GM18867 (cell line): Measurements from ENCODE around the gene CBLC.
A peak's percentile ranks its signal among the peaks of the same experiment; 100 is the strongest.

ENCODE experiments used
- ATAC-seq: cut with Tn5 transposase; IDR thresholded peaks from one replicate; pipeline ENCODE4 v1.9.1; 2021; ENCODE audit warnings: mild to moderate bottlenecking, moderate library complexity; ENCODE audit not compliant: unreplicated experiment

The CBLC gene

DNA sequence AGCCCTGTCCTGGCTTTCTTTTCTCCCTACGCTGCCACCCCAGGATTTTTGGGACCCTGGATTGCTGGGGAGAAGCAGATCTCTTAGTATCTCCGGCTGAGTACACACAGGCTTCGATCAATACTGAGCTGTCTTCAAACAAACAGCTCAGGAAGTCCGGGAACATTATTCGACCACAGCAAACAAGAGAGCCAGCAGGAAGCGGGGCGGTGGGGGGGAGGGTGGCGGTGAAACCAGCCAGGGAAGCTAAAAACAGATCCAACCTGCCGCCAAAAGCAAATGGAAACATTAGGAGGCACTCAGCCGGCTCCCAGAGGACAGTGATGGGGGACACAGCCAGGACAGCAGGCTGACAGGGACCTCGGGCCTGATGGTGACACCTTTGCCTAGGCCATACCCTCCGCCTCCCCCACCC is 19.0 kb downstream of the CBLC start:
- ATAC-seq, result no peak

DNA sequence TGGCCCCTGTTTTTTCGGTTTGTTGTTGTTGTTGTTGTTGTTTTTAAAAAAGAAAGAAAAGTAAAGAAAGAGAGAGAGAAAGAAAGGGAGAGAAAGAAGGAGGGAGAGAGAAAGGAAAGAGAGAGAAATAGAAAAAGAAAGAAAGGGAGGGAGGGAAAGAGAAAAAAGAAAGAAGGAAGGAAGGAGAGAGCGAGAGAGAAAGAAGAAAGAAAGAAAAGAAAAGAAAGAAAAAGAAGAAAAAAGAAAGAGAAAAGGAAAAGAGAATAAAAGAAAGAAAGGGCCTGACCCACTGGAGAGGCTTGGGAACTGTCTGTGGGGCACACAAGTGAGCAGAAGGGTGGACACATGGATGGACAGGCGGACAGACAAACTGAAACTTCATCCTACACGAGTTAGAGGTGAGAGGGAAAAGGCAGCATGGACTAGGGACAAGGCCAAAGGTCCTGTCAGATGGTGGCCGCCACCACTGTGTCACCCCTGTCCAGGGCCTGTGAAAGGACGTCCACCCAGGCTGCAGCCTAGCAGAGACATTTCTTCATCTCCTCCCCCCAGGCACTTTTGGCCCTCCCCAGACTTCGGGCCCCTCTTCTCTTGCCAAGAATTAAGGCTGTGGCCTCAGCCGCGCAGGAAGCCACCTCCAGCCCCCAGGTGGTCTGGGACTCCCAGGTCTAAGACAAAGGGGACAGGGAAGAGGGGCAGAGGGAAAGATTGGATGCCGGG is 22.1 kb downstream of the CBLC start:
- no peak for ATAC-seq

DNA sequence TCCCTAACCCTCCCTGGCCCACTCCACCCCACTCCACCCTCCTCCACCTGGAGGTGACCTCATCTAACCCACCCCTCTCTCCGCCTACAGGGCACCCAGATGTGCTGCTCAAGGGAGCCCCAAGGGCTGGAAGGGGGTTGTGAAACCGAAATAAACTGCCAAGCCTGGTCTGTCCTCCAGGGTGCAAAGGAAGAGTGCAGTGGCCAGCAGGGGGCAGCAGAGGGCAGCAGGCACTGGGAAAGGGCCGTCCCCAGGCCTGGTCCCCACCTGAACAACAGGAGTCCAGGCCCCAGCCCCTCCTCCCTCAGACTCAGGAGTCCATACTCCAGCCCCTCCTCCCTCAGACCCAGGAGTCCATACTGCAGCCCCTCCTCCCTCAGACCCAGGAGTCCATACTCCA is 22.8 kb downstream of the CBLC start:
- ATAC-seq, result peak; percentile 80

DNA sequence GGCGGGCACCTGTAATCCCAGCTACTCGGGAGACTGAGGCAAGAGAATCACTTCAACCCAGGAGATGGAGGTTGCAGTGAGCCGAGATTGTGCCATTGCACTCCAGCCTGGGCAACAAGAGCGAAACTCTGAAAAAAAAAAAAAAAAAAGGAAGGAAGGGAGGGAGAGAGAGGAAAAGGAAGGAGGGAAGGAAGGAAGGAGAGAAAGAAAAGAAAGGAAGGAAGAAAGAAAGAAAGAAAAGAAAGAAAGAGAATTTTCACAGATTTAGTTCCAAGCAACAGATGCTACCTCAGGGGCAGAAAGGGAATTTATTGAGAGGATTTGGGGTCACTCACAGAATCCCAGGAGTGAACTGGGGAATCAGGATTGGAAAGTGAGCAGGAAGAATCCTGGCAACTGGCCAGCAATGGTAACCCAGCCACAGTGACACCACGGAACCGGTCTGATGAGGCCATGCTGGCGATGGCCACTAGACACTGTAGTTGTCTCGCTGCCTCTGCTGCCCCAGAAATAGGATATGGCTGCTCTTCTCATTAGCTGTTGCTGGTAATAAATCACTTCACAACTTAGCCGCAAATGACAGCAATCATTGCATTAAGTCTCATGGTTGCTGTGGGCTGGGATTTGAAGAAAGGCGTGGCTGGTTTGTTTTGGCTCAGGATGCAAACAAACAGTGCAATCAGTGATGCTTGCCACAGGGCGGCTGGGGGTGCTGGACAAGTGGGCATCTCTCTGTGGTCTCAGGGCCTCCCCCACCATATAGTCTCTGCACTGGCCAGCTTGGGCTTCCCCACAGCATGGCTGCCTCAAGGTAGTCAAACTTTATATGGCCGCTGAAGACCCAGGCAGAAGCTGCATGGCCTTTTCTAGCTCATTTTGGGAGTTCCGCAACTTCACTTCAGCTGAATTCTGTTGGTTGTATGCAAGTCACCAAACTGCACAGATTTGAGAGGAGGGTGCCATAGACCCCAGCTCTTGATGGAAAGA is 26.0 kb downstream of the CBLC start:
- no peak for ATAC-seq

DNA sequence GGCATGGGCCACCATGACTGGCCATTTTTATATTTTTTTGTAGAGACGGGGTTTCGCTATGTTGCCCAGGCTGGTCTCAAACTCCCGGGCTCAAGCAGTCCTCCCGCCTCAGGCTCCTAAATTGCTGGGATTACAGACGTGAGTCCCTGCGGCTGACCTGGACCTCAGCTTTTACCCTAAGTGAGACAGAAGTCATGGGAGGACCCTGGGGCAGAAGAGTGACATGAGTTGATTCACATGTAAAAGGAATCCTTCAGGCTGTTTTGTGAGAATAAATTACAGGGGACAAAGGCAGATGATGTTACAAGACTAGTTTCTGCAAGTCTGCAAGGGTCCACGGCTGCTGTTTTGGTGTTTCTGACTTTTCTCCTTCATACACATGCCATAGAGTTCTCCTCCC is 28.6 kb downstream of the CBLC start:
- ATAC-seq, result no peak

DNA sequence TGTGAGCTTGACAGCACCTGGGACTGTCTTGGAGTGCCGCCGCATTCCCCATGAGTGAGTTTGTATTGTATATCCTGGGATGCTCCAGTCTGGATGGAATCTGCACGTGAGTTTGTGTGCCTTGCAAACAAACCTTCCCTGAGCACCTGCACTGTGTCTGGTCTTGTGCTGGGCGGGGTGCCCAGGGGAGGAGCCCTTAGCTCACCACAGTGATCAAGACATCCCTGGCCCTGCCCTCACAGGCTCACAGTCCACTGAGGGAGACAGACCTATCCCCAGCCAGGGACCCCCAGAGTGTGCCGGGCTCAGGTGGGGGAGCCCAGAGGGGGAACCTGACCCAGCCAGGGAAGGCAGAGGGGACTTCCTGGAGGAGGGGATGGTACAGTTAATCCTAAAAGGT is 29.5 kb downstream of the CBLC start:
- ATAC-seq, result no peak

DNA sequence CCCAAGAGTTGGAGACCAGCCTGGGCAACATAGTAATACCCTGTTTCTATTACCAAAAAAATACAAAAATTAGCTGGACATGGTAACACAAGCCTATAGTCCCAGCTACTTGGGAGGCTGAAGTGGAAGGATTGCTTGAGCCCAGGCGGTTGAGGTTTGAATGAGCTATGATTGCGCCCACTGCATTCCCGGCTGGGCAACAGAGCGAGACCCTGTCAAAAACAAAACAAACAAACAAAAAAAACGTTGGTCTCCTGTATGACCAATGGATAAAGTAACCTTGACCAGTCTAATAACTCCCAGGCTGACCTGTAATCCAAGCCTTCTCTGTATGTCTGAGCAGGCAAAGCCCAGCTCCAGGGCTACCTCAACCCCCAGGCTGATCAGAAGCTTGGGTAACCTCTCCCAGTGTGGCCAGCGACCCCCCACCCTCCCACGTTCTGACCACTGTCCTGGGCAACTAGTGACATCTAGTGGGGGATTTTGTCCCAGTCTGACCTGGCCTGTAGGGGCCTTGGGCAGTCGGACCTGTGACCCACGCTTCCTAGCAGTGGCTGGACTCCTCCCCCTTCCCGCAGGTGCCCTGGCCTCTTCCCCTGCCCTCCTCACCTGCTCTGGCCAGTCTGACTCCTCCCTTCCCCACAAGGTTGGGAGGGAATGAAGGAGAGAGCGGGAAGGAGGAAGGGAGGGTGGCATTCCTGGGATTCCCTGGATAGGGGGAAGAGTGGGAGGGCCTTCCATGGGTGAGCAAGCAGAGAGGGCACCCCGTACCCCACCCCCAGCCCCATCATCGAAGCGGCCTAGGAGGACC is 30.2 kb downstream of the CBLC start:
- ATAC-seq, result no peak

DNA sequence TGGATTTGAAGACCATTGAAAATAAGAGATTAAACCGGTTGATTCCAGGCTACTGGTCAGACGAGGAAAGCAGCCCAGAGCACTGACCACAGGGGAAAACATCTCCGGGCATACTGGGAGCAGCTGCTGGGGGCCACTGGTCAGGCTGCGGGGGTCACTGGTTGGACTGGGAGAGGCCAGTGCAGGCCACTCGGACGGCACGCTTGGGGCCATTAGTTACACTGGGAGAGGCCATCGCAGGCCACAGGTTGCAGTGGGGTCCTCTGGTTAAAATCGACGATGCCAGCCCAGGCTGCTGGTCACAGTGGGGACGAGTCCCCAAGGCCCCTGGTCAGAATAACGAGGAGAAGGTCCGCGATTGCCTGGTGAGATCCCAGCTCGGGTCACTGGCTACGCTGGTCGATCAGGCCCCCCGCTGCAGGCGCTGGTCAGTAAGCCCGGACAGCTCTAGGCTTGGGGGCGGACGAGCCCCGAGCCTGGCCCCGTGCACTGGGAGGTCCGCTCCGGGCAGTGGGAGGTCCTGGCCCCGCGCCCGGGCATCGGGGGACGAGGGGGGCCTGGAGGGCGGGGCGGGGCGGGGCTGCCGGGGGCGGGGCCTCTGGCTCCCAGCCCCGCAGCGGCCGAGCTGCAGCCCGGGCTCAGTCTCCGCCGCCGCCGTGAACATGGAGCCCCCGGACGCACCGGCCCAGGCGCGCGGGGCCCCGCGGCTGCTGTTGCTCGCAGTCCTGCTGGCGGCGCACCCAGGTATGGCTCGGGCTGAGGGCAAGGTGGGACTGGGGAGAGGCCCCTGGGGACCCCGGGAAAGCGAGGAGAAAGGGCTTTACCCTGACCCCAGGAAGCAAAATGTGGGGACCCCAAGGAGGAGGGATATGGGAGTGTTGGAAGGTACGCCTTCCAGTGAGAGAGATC is 31.0 kb downstream of the CBLC start, which contains the start of gene BCAM:
Gene BCAM, plus strand, starts transcription at position 641 of the 909 bp plus-strand sequence. Its CDS starts 22 bp downstream, at position 663.
- no peak for ATAC-seq

DNA sequence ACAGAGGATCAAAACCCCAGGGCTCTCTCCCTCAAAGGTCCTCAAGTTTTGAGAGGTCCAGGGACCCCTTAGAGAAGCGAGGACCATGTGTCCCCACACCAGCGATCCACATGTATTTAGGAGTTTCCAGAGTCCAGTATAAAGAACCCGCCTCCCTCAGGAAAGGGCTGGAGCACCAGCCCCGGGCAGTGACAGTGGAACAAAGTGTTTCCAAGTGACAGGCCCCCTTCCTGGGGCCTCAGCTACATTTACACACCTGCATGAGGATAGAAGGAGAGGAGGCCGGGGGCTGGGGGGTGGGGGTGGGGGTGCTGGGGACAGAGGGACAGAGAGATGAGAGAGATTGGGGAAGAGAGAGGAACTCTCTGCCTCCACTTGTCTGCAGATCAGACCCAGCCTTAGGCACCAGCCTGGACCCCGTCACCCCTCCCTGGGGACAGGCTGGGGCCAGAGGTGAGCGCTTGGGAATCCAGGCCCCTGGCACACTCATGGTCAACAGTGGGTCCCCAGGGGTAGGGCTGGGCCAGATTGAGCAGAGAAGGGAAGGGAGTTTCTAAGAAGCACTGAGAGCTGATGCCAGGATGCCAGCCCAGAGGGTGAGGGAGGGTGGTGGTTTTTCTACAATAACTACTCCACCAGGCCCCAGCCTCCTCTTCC is 32.0 kb downstream of the CBLC start:
- no peak for ATAC-seq

DNA sequence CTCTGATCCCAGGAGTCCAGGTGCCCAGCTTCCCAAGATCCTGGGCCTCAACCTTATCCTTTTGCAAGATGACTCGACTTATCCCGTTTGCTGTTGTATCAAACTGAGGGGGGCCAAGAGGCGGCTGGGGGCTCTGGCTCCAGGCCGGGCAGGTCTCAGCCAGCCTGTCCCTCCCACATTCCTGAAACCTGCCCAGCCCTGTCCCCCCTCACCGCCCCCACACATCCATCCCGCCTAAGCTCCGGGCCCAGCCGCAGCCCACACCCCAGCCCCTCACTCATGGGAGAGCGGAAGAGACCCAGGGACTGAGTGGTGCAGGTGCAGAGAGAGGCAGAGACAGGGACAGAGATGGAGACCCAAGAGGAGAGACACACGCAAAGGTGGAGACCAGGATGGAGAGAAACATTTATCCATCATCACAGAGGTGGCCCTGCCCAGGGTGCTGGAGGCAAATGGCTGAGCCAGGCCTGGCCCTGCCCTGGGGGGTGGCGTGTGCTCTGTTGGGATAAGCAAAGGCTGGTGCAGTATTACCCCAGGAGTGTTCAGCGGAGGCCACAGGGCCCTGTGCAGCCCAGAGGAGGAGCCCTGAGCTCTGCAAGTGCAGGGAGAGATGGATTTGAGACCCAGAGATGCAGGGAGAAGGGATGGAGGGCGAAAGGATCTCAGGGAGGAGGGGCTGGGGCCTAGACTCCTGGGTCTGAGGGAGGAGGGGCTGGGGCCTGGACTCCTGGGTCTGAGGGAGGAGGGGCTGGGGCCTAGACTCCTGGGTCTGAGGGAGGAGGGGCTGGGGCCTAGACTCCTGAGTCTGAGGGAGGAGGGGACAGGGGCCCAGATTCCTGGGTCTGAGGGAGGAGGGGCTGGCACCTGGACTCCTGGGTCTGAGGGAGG is 32.8 kb downstream of the CBLC start:
- no peak for ATAC-seq

DNA sequence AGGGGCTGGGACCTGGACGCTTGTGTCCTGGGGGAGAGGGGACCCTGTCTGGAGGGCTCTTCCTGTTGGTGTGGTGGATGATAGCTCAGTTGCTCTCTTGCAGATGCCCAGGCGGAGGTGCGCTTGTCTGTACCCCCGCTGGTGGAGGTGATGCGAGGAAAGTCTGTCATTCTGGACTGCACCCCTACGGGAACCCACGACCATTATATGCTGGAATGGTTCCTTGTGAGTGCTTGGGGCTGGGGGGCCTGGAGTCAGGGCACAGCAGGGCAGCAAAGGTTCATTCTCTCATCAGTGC is 33.4 kb downstream of the CBLC start:
- no peak for ATAC-seq

DNA sequence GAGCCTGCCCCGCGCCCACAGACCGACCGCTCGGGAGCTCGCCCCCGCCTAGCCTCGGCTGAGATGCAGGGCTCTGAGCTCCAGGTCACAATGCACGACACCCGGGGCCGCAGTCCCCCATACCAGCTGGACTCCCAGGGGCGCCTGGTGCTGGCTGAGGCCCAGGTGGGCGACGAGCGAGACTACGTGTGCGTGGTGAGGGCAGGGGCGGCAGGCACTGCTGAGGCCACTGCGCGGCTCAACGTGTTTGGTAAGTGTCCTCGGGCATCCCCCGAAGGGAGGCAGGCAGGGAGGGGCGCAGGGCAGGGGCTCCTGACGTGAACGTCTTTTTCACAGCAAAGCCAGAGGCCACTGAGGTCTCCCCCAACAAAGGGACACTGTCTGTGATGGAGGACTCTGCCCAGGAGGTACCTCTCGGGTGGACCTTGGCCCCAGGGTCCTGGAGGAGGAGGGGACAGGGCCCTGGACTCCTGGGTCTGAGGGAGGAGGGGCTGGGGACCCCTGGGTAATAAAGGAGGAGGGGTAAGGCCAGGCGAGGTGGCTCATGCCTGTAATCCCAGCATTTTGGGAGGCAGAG is 34.5 kb downstream of the CBLC start:
- no peak for ATAC-seq

DNA sequence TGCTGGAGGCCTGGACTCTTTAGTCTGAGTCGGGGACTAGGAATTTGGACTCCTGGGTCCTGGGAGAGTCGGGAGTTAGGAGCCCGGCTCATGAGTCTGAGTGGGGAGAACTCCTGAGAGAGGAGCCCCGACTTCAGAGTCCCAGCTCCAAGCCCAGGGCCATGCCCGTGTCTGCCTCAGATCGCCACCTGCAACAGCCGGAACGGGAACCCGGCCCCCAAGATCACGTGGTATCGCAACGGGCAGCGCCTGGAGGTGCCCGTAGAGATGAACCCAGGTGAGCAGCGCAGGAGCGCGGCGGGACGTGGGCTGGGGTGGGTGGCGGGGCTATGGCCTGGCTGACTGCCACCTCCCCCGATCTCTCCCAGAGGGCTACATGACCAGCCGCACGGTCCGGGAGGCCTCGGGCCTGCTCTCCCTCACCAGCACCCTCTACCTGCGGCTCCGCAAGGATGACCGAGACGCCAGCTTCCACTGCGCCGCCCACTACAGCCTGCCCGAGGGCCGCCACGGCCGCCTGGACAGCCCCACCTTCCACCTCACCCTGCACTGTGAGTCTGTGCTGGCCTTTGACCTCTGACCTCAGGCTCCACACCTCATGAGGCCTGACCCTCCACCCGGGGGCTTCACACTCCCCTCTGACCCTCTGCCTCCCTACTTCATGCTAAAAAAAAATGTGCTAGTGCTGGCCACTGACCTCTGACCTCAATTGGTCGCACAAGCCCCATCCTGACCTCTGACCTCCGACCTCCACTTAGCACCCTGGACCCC is 35.6 kb downstream of the CBLC start:
- no peak for ATAC-seq

DNA sequence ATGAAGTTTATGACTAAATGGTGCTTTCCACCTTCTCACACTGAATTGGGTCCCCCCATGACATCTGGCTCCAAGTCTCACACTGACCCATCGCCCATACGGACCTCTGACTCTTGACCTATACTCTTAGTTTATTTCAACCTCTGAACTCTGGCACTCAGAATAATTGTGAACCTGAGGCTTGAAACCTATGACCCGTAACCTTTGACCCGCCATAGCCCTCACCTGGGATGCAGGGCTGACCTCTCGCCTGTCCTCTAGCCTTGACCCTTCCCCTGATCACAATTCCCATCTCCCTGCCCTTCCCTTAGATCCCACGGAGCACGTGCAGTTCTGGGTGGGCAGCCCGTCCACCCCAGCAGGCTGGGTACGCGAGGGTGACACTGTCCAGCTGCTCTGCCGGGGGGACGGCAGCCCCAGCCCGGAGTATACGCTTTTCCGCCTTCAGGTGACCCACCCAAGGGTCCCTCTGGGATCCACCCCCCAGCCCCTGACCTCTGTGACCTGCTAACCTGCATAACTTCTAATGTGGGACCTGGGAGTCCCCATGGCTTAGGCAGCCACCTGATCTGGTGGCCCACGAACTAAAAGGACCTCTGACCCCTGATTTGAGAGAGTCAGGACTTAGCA is 36.3 kb downstream of the CBLC start:
- ATAC-seq, result no peak

DNA sequence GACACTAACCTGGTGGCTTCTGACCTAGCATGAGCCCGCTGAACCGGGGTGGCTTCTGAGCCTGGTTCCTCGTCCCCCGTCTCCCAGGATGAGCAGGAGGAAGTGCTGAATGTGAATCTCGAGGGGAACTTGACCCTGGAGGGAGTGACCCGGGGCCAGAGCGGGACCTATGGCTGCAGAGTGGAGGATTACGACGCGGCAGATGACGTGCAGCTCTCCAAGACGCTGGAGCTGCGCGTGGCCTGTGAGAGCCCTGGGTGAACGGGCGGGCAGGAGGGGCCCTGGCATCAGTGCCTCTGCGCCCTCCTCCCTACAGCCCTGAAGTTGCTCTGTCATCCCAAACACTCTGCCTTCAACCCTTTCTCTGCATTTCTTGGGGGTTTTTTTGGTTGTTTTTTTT is 36.8 kb downstream of the CBLC start:
- ATAC-seq, result no peak

DNA sequence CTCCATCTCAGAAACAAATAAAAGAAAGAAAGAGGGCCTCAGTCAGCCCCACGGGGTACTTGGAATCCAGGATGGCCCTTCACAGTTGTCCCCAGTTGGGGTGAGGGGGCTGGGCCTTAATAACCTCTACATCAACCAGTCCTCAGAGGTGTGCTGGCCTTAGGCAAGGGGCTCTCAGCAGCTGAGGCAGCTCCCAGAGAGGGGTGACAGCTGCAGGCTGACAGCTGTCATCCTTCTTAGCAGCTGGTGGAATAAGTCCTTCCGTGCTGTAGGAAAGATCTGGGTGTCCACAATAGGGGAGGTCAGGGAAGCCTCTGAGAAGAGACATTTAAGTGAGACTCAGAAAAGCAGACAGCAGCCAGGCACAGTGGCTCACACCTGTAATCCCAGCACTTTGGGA is 38.6 kb downstream of the CBLC start:
- ATAC-seq, result no peak
